Smooth muscle cell of the pulmonary artery (primary cell): ENCODE measurements around the gene MCM10. TPM values are rescaled to one million over a fixed set of nuclear protein-coding genes. Genes with fewer than 3 reads are reported as not detected.

Experiments used
- total RNA-seq: library from RNA; depleted of rRNA; stranded (reverse); fragments of >200 nt; gene quantifications from 2 replicates; pipeline ENCODE4 v1.2.3, GENCODE V29; 2014

The MCM10 gene
- total RNA-seq = 2.0 and 2.5 TPM in 2 replicates

DNA sequence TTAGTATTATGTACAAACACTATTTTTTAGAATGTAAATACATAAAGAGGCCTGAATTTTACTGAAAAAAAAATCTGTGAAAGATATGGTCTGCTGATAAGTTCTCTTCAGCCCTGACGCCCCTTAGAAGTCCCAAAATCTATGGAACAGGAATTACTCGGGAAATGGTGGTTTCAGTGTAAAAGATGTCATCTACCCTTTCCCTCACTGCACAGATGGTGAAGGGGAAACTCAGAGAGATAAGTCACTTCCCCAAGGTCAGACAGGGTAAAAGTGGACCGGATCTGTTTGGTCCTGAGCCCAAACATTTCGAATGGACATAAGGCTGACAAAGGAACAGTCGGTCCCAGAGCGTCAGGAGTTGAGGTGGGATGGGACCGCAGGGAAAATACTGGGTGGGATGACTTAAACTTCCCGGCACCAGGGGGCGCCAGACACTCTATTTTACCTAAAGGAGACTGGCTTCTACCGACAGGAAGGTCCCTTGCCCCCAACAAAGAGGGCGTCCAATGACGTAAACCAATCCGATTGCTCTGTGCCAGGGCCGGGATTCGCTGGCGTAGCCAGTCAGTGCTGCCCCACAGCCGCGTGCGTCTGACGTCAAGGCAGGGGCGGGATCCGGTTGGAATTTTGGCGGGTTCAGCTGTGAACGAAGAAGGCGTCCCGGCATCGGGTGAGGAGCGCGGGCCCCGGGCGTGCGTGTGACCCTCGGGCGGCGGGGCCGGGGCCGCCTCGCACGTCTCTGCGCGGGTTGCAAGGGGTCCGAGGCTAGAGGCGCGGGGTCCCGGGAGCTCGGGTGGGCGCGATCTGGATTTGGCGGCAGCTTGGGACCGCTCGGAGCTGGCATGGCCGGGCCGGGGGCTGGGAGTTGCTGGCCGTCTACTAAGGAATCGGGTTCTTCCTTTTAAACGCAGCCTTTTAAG lies at the start of gene MCM10:
MCM10 (plus strand) TSS at position 625 of the 923 bp plus-strand sequence. CDS start 2,645 bp downstream, outside the sequence.

GRCh38 chr10:13234172-13234571 lies 72.8 kb downstream of the MCM10 start, which contains the start of gene UCMA:
TSS of gene UCMA (minus strand) at chr10:13234374. CDS start at chr10:13234258, 116 bp downstream.

Other genes starting within 250 kb of the MCM10 start
- gene CCDC3, start 159.8 kb upstream of the MCM10 start, total RNA-seq = 23.1 and 64.4 TPM in 2 replicates
- gene OPTN, start 61.4 kb upstream of the MCM10 start, total RNA-seq = 107 and 108 TPM in 2 replicates
- gene UCMA, start 72.8 kb downstream of the MCM10 start, total RNA-seq = not detected in 2 replicates
- gene PHYH, start 138.5 kb downstream of the MCM10 start, total RNA-seq = 13.9 and 21.5 TPM in 2 replicates
- gene SEPHS1, start 186.7 kb downstream of the MCM10 start, total RNA-seq = 24.5 and 26.0 TPM in 2 replicates